Keratinocyte (primary cell): ENCODE results near the gene DNAH8. TPM values are rescaled to one million over a fixed set of nuclear protein-coding genes. Genes with fewer than 3 reads are reported as not detected.
"Not testable (repeated sequence)": the region's sequence is repeated elsewhere in the genome, so short reads cannot be mapped to it uniquely, and the experiment has no call there.

Source experiments
- DNase-seq: peaks from one replicate; pipeline ENCODE4 v3.0.0-alpha.2; 2011; ENCODE audit warnings: low read depth, missing footprints, low spot score
- FAIRE-seq: peaks from 2 replicates; lab custom pipeline; 2011; peaks lifted over from hg19 to GRCh38; lab: Jason Lieb, UNC
- H2AFZ ChIP-seq: 2 replicates; pipeline ENCODE4 v1.6.0; 2012; ENCODE audit warnings: low read length, control low read depth, inconsistent platforms; ENCODE audit not compliant: control insufficient read depth
- H3K27ac ChIP-seq: 2 replicates; pipeline ENCODE4 v1.5.1; 2011; ENCODE audit warnings: low read length; ENCODE audit not compliant: control insufficient read depth, insufficient read depth
- H3K27me3 ChIP-seq: 3 replicates; pipeline ENCODE4 v1.6.0; 2011; ENCODE audit warnings: low read length; ENCODE audit not compliant: control insufficient read depth, insufficient read depth; ENCODE audit errors: extremely low read depth
- H3K36me3 ChIP-seq, 2 experiments: 2 replicates in 1 of 2; 3 replicates in 1 of 2; pipeline ENCODE4 v1.5.1; 2011; ENCODE audit warnings: low read length in 2 of 2, mild to moderate bottlenecking in 1 of 2; ENCODE audit not compliant: control insufficient read depth in 2 of 2, insufficient read depth in 2 of 2; ENCODE audit errors: extremely low read depth in 1 of 2
- H3K4me1 ChIP-seq: 3 replicates; pipeline ENCODE4 v1.5.1; 2011; ENCODE audit warnings: low read length; ENCODE audit not compliant: control insufficient read depth, insufficient read depth; ENCODE audit errors: extremely low read depth
- H3K4me2 ChIP-seq: 3 replicates; pipeline ENCODE4 v1.6.0; 2011; ENCODE audit warnings: low read depth, low read length; ENCODE audit not compliant: control insufficient read depth, insufficient read depth; ENCODE audit errors: extremely low read depth
- H3K4me3 ChIP-seq, 3 experiments: fragments of 200-600 bp in 1 of 3; sonication (generic) in 1 of 3; 2 replicates in 2 of 3; 3 replicates in 1 of 3; pipeline ENCODE4 v1.5.1; 2011 to 2016; ENCODE audit warnings: low read length in 3 of 3, mild to moderate bottlenecking in 3 of 3, control low read depth in 2 of 3, inconsistent platforms in 1 of 3, low read depth in 1 of 3, mixed read lengths in 1 of 3, mixed run types in 1 of 3, moderate library complexity in 1 of 3; ENCODE audit not compliant: control insufficient read depth in 2 of 3, insufficient read depth in 2 of 3; ENCODE audit errors: extremely low read depth in 1 of 3
- H3K79me2 ChIP-seq: 2 replicates; pipeline ENCODE4 v1.6.0; 2012; ENCODE audit warnings: low read length; ENCODE audit not compliant: control insufficient read depth, insufficient read depth
- H3K9ac ChIP-seq: 3 replicates; pipeline ENCODE4 v1.6.0; 2011; ENCODE audit warnings: low read length; ENCODE audit not compliant: control insufficient read depth, insufficient read depth; ENCODE audit errors: extremely low read depth
- H3K9me1 ChIP-seq: 3 replicates; pipeline ENCODE4 v1.6.0; 2011; ENCODE audit warnings: low read length; ENCODE audit not compliant: control insufficient read depth, insufficient read depth; ENCODE audit errors: extremely low read depth
- H3K9me3 ChIP-seq: 2 replicates; pipeline ENCODE4 v1.5.1; 2012; ENCODE audit warnings: low read depth, low read length; ENCODE audit not compliant: control insufficient read depth
- H4K20me1 ChIP-seq: 3 replicates; pipeline ENCODE4 v1.6.0; 2011; ENCODE audit warnings: low read length; ENCODE audit not compliant: control insufficient read depth, insufficient read depth; ENCODE audit errors: extremely low read depth
- EZH2 ChIP-seq: IDR thresholded peaks from one replicate; pipeline ENCODE4 v1.6.1; 2012; ENCODE audit warnings: inconsistent platforms, mild to moderate bottlenecking, low read length, moderate library complexity
- dilution Hi-C: fragments of 300-500 bp; cut with MboI; formaldehyde crosslinking; loops from one replicate; pipeline ENCODE4 v1.7.0; 2020; ENCODE audit warnings: low sequenced_read_pairs; ENCODE audit not compliant: extremely low pct_ligation_motif_present
- polyA plus RNA-seq, 5 experiments: library from polyadenylated mRNA; depleted of rRNA in 3 of 5; stranded (reverse) in 3 of 5; stranded (forward) in 1 of 5; unstranded in 1 of 5; fragments of >200 nt; gene quantifications; 1 replicate in 1 of 5; 2 replicates in 3 of 5; 3 replicates in 1 of 5; pipeline versions ENCODE4 v1.2.1 to v1.2.3, GENCODE V29; 2011 to 2012; ENCODE audit warnings: missing spikeins in 2 of 5, low read depth in 1 of 5, low replicate concordance in 1 of 5
- TF ChIP-seq, protein P1 (sequence below), 3 experiments: IDR thresholded peaks in 1 of 3; conservative IDR thresholded peaks in 1 of 3; optimal IDR thresholded peaks in 1 of 3; 2 replicates in 2 of 3; 3 replicates in 1 of 3; pipeline versions ENCODE3 to v1.5.1; 2011; ENCODE audit warnings: low read length in 3 of 3, mild to moderate bottlenecking in 3 of 3, moderate library complexity in 2 of 3, control low read depth in 1 of 3, inconsistent platforms in 1 of 3; ENCODE audit not compliant: insufficient read depth in 2 of 3; ENCODE audit errors: extremely low read depth in 1 of 3

The DNAH8 gene
- polyA plus RNA-seq, 1 donor (not counting 4 experiments of a cell fraction or from before 2014, with no cell fraction given), result 0.01 TPM

DNA sequence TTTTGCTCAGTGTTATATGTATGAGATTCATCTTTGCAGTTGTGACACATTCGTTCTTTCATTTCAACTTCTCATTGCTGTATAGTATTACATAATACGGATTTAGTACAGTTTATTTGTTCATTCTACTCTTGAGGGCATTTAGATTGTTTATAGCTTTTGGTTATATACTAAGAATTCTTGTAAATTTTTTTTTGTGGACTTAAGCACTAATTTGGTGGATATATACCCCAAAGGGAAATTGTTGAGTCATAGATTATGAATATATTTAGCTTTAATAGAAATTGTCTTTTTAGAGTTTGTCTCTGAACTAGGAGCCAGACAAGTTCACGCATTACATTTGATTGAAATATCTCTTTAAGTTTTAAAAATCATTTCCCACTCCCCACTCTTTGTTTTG, 79.6 kb downstream of the DNAH8 start:
- Histone ChIP-seq H3K9ac (no peak overlapping the region), H2AFZ (no peak overlapping the region), H3K9me3 (no peaks in the 10 kb centered on the region), H3K9me1 (no peaks in the 10 kb centered on the region), H3K27ac (no peak overlapping the region), H3K79me2 (no peaks in the 10 kb centered on the region), H3K4me1 (peaks cover 21% of the 10 kb centered on the region), H3K27me3 (no peaks in the 10 kb centered on the region), H3K4me2 (no peak overlapping the region), H4K20me1 (no peaks in the 10 kb centered on the region), H3K4me3 (no peak overlapping the region), H3K36me3 (no peaks in the 10 kb centered on the region)
- FAIRE-seq (no peak), DNase-seq (no peak)
- TF ChIP-seq EZH2, result no peak
- dilution Hi-C loops, result no loop called here

DNA sequence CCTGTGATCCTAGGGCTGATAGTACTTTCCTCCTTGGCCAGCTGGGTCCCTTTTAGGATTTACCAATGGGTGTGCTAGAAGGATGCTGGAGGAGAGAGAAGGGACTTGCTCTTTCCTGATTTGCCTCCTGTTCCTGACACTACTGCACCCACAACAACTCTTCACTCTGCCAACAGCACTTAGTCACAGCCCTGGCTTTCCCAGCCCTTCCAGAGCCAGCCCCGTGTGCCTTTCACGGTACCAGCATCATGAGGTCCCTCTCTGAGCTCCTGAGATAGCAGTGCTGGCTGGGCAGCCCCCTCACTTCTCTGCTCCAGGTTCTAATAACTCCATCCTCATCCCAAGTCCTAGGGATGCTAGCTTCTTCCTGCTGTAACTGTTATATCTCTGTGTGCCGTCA, 80.9 kb downstream of the DNAH8 start:
- dilution Hi-C loops, result no loop called here
- H3K4me2 ChIP-seq, result no peak overlapping the region
- H3K9ac ChIP-seq, result no peak overlapping the region
- H3K9me1 ChIP-seq, result no peaks in the 10 kb centered on the region
- peak; percentile 32 for FAIRE-seq
- no peaks in the 10 kb centered on the region for H3K27me3 ChIP-seq
- peak overlapping the region; percentile 27 for H2AFZ ChIP-seq
- DNase-seq, result no peak
- no peak overlapping the region for H3K27ac ChIP-seq
- no peaks in the 10 kb centered on the region for H4K20me1 ChIP-seq
- no peaks in the 10 kb centered on the region for H3K36me3 ChIP-seq
- H3K79me2 ChIP-seq, result no peaks in the 10 kb centered on the region
- no peaks in the 10 kb centered on the region for H3K9me3 ChIP-seq
- TF ChIP-seq, protein P1, sequence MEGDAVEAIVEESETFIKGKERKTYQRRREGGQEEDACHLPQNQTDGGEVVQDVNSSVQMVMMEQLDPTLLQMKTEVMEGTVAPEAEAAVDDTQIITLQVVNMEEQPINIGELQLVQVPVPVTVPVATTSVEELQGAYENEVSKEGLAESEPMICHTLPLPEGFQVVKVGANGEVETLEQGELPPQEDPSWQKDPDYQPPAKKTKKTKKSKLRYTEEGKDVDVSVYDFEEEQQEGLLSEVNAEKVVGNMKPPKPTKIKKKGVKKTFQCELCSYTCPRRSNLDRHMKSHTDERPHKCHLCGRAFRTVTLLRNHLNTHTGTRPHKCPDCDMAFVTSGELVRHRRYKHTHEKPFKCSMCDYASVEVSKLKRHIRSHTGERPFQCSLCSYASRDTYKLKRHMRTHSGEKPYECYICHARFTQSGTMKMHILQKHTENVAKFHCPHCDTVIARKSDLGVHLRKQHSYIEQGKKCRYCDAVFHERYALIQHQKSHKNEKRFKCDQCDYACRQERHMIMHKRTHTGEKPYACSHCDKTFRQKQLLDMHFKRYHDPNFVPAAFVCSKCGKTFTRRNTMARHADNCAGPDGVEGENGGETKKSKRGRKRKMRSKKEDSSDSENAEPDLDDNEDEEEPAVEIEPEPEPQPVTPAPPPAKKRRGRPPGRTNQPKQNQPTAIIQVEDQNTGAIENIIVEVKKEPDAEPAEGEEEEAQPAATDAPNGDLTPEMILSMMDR (optimal IDR thresholded peaks at IDR 0.05 in 1 of 3, IDR thresholded peaks at IDR 0.05 in 1 of 3, conservative IDR thresholded peaks at IDR 0.05 in 1 of 3; ENCODE audit: extremely low read depth in 1 of 3, insufficient read depth in 2 of 3, low read length in 3 of 3), result no peak
- no peak for TF ChIP-seq EZH2
- peaks cover 29% of the 10 kb centered on the region for H3K4me1 ChIP-seq
- no peak overlapping the region for H3K4me3 ChIP-seq

DNA sequence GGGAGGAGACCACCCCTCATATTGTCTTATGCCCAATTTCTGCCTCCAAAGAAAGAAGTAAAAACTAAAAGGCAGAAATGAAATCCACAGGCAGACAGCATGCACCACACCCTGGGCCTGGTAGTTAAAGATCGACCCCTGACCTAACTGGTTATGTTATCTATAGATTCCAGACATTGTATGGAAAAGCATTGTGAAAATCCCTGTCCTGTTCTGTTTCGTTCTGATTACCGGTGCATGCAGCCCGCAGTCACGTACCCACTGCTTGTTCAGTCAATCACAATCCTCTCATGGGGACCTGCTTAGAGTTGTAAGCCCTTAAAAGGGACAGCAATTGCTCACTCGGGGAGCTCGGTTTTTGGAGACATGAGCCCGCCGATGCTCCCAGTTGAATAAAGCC, 81.3 kb downstream of the DNAH8 start:
- H3K36me3 ChIP-seq, H3K79me2 ChIP-seq, H3K27ac ChIP-seq, H2AFZ ChIP-seq, H3K27me3 ChIP-seq, H3K4me3 ChIP-seq, H4K20me1 ChIP-seq, H3K9me3 ChIP-seq, DNase-seq, FAIRE-seq, H3K9me1 ChIP-seq, H3K9ac ChIP-seq, dilution Hi-C loops, H3K4me2 ChIP-seq: not testable (repeated sequence)
- peaks cover 29% of the 10 kb centered on the region for H3K4me1 ChIP-seq
